ENCODE results near the gene UGT1A5. TPM values are rescaled to one million over a fixed set of nuclear protein-coding genes. Genes with fewer than 3 reads are reported as not detected.

Gene UGT1A5
- total and polyA plus RNA-seq, 2 experiments from 2014 or later = not detected

DNA sequence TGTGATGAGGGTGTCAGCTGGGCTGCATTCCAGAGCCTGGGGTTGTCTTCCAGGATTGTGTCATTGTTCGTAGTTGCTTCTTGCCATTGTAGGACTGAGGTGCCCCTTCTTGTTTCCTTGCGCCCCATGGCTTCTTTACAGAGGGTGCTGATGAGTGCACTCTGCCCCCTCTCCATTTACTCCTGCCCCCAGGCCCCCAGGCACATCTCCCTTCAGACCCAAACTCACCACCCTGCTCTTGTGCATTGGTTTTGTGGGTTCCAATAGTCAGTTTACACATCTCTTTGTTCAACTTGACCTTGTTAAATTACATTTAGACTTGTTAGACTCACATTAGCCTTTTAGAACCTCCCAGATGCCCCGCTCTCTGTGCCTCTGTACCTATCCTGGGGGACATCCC is 108.5 kb downstream of the UGT1A5 start (continued):
- TF ChIP-seq REST (IDR thresholded peaks at IDR 0.05; ENCODE audit: unreplicated experiment) (no peak), ZNF114 (CRISPR knock-in tag; IDR thresholded peaks at IDR 0.05) (no peak), STAT1 (IDR thresholded peaks at IDR 0.05; ENCODE audit: unreplicated experiment) (no peak), EZH2 (IDR thresholded peaks at IDR 0.05; ENCODE audit: low read depth, unreplicated experiment) (no peak)

- H3K4me3 Mint-ChIP-seq = no peak overlapping the region
- no peak for ATAC-seq
Observed at GRCh38 chr2:233821709-233822100, 109.0 kb downstream of the UGT1A5 start.

More at GRCh38 chr2:233821709-233822100, 109.0 kb downstream of the UGT1A5 start:
- Mint-ChIP-seq H3K9me3 (peaks cover 3% of the 10 kb centered on the region; the same call in 1 of the 3 replicates), H3K36me3 (ENCODE audit: low read depth) (no peaks in the 10 kb centered on the region), H3K27ac (no peak overlapping the region), H3K4me1 (peaks cover 3% of the 10 kb centered on the region; the same call in 2 of the 3 replicates), H3K27me3 (ENCODE audit: insufficient read depth, low read depth, poor library complexity) (peaks cover 15% of the 10 kb centered on the region)
- Histone ChIP-seq H3F3A (replicated peaks; ENCODE audit: low read depth) (no peaks in the 10 kb centered on the region), H3K9me2 (ENCODE audit: insufficient read depth) (no peaks in the 10 kb centered on the region), H3K4me3 (no peak overlapping the region), H4K20me1 (replicated peaks; ENCODE audit: insufficient read depth) (no peaks in the 10 kb centered on the region), H2AFZ (no peak overlapping the region), H3K27ac (ENCODE audit: low read depth) (no peak overlapping the region), H3K79me2 (replicated peaks; ENCODE audit: insufficient read depth) (no peaks in the 10 kb centered on the region), H3K4me1 (ENCODE audit: insufficient read depth) (no peaks in the 10 kb centered on the region), H3K4me2 (no peak overlapping the region), H3K36me3 (ENCODE audit: insufficient read depth) (no peaks in the 10 kb centered on the region), H3K27me3 (ENCODE audit: insufficient read depth) (no peaks in the 10 kb centered on the region)
- DNase-seq (ENCODE audit: low spot score) = no peak
- TF ChIP-seq EZH2 (IDR thresholded peaks at IDR 0.05; ENCODE audit: low read depth, unreplicated experiment) (no peak), REST (IDR thresholded peaks at IDR 0.05; ENCODE audit: unreplicated experiment) (no peak), EZH2phosphoT487 (IDR thresholded peaks at IDR 0.05; ENCODE audit: unreplicated experiment) (no peak), ZNF114 (CRISPR knock-in tag; IDR thresholded peaks at IDR 0.05) (no peak), STAT1 (IDR thresholded peaks at IDR 0.05; ENCODE audit: unreplicated experiment) (no peak), POLR2AphosphoS5 (IDR thresholded peaks at IDR 0.05; ENCODE audit: low read depth) (no peak)
- TF ChIP-seq, protein P1, sequence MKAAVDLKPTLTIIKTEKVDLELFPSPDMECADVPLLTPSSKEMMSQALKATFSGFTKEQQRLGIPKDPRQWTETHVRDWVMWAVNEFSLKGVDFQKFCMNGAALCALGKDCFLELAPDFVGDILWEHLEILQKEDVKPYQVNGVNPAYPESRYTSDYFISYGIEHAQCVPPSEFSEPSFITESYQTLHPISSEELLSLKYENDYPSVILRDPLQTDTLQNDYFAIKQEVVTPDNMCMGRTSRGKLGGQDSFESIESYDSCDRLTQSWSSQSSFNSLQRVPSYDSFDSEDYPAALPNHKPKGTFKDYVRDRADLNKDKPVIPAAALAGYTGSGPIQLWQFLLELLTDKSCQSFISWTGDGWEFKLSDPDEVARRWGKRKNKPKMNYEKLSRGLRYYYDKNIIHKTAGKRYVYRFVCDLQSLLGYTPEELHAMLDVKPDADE (IDR thresholded peaks at IDR 0.05) = no peak
- TF ChIP-seq, protein P2, sequence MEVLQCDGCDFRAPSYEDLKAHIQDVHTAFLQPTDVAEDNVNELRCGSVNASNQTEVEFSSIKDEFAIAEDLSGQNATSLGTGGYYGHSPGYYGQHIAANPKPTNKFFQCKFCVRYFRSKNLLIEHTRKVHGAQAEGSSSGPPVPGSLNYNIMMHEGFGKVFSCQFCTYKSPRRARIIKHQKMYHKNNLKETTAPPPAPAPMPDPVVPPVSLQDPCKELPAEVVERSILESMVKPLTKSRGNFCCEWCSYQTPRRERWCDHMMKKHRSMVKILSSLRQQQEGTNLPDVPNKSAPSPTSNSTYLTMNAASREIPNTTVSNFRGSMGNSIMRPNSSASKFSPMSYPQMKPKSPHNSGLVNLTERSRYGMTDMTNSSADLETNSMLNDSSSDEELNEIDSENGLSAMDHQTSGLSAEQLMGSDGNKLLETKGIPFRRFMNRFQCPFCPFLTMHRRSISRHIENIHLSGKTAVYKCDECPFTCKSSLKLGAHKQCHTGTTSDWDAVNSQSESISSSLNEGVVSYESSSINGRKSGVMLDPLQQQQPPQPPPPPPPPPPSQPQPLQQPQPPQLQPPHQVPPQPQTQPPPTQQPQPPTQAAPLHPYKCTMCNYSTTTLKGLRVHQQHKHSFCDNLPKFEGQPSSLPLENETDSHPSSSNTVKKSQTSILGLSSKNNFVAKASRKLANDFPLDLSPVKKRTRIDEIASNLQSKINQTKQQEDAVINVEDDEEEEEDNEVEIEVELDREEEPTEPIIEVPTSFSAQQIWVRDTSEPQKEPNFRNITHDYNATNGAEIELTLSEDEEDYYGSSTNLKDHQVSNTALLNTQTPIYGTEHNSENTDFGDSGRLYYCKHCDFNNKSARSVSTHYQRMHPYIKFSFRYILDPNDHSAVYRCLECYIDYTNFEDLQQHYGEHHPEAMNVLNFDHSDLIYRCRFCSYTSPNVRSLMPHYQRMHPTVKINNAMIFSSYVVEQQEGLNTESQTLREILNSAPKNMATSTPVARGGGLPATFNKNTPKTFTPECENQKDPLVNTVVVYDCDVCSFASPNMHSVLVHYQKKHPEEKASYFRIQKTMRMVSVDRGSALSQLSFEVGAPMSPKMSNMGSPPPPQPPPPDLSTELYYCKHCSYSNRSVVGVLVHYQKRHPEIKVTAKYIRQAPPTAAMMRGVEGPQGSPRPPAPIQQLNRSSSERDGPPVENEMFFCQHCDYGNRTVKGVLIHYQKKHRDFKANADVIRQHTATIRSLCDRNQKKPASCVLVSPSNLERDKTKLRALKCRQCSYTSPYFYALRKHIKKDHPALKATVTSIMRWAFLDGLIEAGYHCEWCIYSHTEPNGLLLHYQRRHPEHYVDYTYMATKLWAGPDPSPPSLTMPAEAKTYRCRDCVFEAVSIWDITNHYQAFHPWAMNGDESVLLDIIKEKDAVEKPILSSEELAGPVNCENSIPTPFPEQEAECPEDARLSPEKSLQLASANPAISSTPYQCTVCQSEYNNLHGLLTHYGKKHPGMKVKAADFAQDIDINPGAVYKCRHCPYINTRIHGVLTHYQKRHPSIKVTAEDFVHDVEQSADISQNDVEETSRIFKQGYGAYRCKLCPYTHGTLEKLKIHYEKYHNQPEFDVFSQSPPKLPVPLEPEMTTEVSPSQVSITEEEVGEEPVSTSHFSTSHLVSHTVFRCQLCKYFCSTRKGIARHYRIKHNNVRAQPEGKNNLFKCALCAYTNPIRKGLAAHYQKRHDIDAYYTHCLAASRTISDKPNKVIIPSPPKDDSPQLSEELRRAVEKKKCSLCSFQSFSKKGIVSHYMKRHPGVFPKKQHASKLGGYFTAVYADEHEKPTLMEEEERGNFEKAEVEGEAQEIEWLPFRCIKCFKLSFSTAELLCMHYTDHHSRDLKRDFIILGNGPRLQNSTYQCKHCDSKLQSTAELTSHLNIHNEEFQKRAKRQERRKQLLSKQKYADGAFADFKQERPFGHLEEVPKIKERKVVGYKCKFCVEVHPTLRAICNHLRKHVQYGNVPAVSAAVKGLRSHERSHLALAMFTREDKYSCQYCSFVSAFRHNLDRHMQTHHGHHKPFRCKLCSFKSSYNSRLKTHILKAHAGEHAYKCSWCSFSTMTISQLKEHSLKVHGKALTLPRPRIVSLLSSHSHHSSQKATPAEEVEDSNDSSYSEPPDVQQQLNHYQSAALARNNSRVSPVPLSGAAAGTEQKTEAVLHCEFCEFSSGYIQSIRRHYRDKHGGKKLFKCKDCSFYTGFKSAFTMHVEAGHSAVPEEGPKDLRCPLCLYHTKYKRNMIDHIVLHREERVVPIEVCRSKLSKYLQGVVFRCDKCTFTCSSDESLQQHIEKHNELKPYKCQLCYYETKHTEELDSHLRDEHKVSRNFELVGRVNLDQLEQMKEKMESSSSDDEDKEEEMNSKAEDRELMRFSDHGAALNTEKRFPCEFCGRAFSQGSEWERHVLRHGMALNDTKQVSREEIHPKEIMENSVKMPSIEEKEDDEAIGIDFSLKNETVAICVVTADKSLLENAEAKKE (CRISPR knock-in tag; IDR thresholded peaks at IDR 0.05) = no peak

All from GM23338 (cell line).